ENCODE measurements around the gene CTNNA2. TPM values are rescaled to one million over a fixed set of nuclear protein-coding genes. Genes with fewer than 3 reads are reported as not detected.

CTNNA2 gene
- polyA plus RNA-seq, 1 of the 3 experiments (the other 2 are of a cell fraction) = 0.30 TPM

DNA sequence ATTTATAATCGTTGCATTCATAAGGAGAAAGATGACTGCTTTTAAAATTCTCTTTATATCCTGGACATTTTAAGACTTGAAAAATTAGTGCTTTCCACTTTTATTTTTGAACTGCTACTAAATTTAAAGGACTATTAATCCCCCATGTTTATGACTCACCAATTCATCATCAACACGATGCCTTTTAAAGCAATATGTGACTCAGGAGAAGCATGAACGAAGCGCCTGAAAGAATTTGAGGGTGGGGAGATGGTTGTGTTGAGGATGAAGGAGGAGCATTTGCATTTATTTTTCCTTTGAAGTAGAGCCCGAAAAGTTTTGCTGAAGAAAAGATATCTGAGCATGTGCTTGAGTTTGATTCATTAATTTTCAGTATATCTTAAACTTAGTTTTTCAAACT is 983.9 kb downstream of the CTNNA2 start (continued):
- TF ChIP-seq, protein P1, sequence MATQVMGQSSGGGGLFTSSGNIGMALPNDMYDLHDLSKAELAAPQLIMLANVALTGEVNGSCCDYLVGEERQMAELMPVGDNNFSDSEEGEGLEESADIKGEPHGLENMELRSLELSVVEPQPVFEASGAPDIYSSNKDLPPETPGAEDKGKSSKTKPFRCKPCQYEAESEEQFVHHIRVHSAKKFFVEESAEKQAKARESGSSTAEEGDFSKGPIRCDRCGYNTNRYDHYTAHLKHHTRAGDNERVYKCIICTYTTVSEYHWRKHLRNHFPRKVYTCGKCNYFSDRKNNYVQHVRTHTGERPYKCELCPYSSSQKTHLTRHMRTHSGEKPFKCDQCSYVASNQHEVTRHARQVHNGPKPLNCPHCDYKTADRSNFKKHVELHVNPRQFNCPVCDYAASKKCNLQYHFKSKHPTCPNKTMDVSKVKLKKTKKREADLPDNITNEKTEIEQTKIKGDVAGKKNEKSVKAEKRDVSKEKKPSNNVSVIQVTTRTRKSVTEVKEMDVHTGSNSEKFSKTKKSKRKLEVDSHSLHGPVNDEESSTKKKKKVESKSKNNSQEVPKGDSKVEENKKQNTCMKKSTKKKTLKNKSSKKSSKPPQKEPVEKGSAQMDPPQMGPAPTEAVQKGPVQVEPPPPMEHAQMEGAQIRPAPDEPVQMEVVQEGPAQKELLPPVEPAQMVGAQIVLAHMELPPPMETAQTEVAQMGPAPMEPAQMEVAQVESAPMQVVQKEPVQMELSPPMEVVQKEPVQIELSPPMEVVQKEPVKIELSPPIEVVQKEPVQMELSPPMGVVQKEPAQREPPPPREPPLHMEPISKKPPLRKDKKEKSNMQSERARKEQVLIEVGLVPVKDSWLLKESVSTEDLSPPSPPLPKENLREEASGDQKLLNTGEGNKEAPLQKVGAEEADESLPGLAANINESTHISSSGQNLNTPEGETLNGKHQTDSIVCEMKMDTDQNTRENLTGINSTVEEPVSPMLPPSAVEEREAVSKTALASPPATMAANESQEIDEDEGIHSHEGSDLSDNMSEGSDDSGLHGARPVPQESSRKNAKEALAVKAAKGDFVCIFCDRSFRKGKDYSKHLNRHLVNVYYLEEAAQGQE (IDR thresholded peaks at IDR 0.05; ENCODE audit: low read depth, low read length) = no peak
- TF ChIP-seq YY1 (IDR thresholded peaks at IDR 0.05; ENCODE audit: low read depth) (no peak), POLR2AphosphoS5 (IDR thresholded peaks at IDR 0.05; ENCODE audit: low read depth, low read length) (peak; percentile 28; the same call in 1 of the 2 replicates), NRF1 (IDR thresholded peaks at IDR 0.05; ENCODE audit: low read depth, low read length) (no peak), FOXJ3 (CRISPR knock-in tag; IDR thresholded peaks at IDR 0.05) (no peak), JUND (IDR thresholded peaks at IDR 0.05) (peak; percentile 82)
- TF ChIP-seq, protein P2, sequence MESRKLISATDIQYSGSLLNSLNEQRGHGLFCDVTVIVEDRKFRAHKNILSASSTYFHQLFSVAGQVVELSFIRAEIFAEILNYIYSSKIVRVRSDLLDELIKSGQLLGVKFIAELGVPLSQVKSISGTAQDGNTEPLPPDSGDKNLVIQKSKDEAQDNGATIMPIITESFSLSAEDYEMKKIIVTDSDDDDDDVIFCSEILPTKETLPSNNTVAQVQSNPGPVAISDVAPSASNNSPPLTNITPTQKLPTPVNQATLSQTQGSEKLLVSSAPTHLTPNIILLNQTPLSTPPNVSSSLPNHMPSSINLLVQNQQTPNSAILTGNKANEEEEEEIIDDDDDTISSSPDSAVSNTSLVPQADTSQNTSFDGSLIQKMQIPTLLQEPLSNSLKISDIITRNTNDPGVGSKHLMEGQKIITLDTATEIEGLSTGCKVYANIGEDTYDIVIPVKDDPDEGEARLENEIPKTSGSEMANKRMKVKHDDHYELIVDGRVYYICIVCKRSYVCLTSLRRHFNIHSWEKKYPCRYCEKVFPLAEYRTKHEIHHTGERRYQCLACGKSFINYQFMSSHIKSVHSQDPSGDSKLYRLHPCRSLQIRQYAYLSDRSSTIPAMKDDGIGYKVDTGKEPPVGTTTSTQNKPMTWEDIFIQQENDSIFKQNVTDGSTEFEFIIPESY (IDR thresholded peaks at IDR 0.05; ENCODE audit: borderline replicate concordance, low read depth) = no peak

DNA sequence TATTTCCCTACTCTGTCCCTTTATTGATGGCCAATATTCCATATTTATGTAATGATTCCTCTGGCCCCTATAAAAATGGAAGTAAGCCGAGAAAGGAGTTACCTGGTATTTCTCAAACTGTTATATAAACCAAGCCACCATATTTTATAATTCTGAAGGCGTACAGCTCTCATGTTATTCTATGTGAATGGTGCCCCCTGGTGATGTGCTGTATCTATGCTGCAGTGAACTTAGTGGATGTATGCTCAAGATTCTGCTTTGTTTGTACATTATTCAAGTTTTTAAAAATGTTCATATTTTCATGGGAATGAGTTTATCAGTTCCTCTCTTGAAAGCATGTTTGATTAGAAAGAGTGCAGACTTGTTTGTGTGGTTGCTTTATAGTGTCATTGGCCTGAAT is 986.2 kb downstream of the CTNNA2 start:
- no peak overlapping the region for H3K9ac ChIP-seq
- H3K4me3 ChIP-seq (ENCODE audit: low read depth in 2 of 2, low read length in 1 of 2) = no peak overlapping the region; a peak in 1 of 4 replicates
- peaks cover 0 to 11% of the 10 kb centered on the region in 2 experiments; a peak in 3 of 4 replicates for H3K4me1 ChIP-seq (ENCODE audit: control insufficient read depth in 1 of 2, insufficient read depth in 2 of 2, low read depth in 1 of 2, low read length in 1 of 2)
- H3K4me2 ChIP-seq = no peak overlapping the region
- CTCF ChIA-PET = interaction anchor here (0.6 to 11.7 kb wide), 35 partner anchors 9 to 566 kb away, joined by 3 to 179 read pairs (median 4); no protein-coding TSS in a partner anchor
- TF ChIP-seq, protein P3, sequence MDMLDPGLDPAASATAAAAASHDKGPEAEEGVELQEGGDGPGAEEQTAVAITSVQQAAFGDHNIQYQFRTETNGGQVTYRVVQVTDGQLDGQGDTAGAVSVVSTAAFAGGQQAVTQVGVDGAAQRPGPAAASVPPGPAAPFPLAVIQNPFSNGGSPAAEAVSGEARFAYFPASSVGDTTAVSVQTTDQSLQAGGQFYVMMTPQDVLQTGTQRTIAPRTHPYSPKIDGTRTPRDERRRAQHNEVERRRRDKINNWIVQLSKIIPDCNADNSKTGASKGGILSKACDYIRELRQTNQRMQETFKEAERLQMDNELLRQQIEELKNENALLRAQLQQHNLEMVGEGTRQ (IDR thresholded peaks at IDR 0.05; ENCODE audit: borderline replicate concordance, low read depth, low read length) = no peak
- TF ChIP-seq, protein P4, sequence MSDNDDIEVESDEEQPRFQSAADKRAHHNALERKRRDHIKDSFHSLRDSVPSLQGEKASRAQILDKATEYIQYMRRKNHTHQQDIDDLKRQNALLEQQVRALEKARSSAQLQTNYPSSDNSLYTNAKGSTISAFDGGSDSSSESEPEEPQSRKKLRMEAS (IDR thresholded peaks at IDR 0.05; ENCODE audit: low read depth) = no peak
- TF ChIP-seq NRF1 (IDR thresholded peaks at IDR 0.05; ENCODE audit: low read depth, low read length) (0 out of 2 replicates have a peak, but pooled peaks have one; percentile 29), RXRA (IDR thresholded peaks at IDR 0.05; ENCODE audit: borderline replicate concordance, low read depth) (no peak), RAD21 (IDR thresholded peaks at IDR 0.05; ENCODE audit: low read length) (peak; percentile 96), ELF1 (IDR thresholded peaks at IDR 0.05) (no peak), GATA2 (CRISPR knock-in tag; IDR thresholded peaks at IDR 0.05) (no peak), SMC3 (IDR thresholded peaks at IDR 0.05; ENCODE audit: low read depth, low read length) (peak; percentile 98), TAF1 (IDR thresholded peaks at IDR 0.05; ENCODE audit: borderline replicate concordance, low read depth, low read length) (no peak), JUND (IDR thresholded peaks at IDR 0.05) (no peak)
- TF ChIP-seq, protein P5, sequence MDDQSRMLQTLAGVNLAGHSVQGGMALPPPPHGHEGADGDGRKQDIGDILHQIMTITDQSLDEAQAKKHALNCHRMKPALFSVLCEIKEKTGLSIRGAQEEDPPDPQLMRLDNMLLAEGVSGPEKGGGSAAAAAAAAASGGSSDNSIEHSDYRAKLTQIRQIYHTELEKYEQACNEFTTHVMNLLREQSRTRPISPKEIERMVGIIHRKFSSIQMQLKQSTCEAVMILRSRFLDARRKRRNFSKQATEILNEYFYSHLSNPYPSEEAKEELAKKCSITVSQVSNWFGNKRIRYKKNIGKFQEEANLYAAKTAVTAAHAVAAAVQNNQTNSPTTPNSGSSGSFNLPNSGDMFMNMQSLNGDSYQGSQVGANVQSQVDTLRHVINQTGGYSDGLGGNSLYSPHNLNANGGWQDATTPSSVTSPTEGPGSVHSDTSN (IDR thresholded peaks at IDR 0.05) = no peak
- TF ChIP-seq, protein P6, sequence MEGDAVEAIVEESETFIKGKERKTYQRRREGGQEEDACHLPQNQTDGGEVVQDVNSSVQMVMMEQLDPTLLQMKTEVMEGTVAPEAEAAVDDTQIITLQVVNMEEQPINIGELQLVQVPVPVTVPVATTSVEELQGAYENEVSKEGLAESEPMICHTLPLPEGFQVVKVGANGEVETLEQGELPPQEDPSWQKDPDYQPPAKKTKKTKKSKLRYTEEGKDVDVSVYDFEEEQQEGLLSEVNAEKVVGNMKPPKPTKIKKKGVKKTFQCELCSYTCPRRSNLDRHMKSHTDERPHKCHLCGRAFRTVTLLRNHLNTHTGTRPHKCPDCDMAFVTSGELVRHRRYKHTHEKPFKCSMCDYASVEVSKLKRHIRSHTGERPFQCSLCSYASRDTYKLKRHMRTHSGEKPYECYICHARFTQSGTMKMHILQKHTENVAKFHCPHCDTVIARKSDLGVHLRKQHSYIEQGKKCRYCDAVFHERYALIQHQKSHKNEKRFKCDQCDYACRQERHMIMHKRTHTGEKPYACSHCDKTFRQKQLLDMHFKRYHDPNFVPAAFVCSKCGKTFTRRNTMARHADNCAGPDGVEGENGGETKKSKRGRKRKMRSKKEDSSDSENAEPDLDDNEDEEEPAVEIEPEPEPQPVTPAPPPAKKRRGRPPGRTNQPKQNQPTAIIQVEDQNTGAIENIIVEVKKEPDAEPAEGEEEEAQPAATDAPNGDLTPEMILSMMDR (IDR thresholded peaks at IDR 0.05) = peak; percentile 88
- WGBS (ENCODE audit: low lambda C conversion rate) = 11% methylated on average over 2 of the region's 2 CpGs
- POLR2A ChIA-PET = interaction anchor here (0.7 kb wide), 1 partner anchor 173 kb away, joined by 3 read pairs; no protein-coding TSS in a partner anchor
- peak; percentile 30 for DNase-seq
- H3K9me3 ChIP-seq = no peaks in the 10 kb centered on the region
- no peaks in the 10 kb centered on the region for H3F3A ChIP-seq (replicated peaks; ENCODE audit: insufficient read depth)
- no peaks in the 10 kb centered on the region for H3K9me2 ChIP-seq
- H4K20me1 ChIP-seq (ENCODE audit: insufficient read depth) = no peaks in the 10 kb centered on the region
- H2AFZ ChIP-seq (ENCODE audit: low read depth) = no peak overlapping the region
- H3K79me2 ChIP-seq (ENCODE audit: insufficient read depth) = no peaks in the 10 kb centered on the region
- no peaks in the 10 kb centered on the region for H3K36me3 ChIP-seq (replicated peaks in 1 of 2; ENCODE audit: control insufficient read depth in 1 of 2, insufficient read depth in 2 of 2, low read length in 1 of 2)
- no peaks in the 10 kb centered on the region for H3K27me3 ChIP-seq (ENCODE audit: insufficient read depth)
- H3K27ac ChIP-seq (ENCODE audit: low read depth in 2 of 2, low read length in 1 of 2) = no peak overlapping the region

All from SK-N-SH (cell line).